GM19351 (cell line): ENCODE data around the gene SIM1.

Experiments used
- ATAC-seq: cut with Tn5 transposase; IDR thresholded peaks from one replicate; pipeline ENCODE4 v1.9.1; 2021; ENCODE audit warnings: mild to moderate bottlenecking, moderate library complexity; ENCODE audit not compliant: unreplicated experiment

SIM1 gene

GRCh38 chr6:100464903-100465700 lies at the start of gene SIM1:
SIM1 (minus strand) TSS chr6:100464921; CDS start chr6:100463468, 1,453 bp downstream.
- peak; percentile 45 for ATAC-seq

GRCh38 chr6:100512203-100512862 lies 47.6 kb upstream of the SIM1 start:
- ATAC-seq: no peak

GRCh38 chr6:100509101-100509500 lies 44.4 kb upstream of the SIM1 start:
- no peak for ATAC-seq

DNA sequence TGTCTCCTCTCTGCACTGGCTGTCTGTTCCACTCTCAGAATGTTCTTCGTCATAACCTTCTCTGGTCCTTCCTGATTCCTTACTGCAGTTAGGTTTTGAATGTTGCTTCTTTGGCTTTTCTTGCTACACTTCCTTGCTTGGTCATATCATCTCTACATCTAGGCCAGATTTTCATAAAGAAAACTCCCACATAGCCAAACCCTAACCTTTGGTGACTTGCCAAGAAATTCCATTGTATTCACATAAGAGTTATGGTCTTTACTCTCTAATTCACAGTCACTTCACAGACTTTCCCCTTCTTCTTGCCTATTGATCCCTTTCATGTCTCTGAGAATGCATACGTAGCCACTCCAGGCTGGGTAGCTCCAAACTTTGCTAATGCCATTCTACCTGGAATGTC lies 41.9 kb upstream of the SIM1 start:
- no peak for ATAC-seq

DNA sequence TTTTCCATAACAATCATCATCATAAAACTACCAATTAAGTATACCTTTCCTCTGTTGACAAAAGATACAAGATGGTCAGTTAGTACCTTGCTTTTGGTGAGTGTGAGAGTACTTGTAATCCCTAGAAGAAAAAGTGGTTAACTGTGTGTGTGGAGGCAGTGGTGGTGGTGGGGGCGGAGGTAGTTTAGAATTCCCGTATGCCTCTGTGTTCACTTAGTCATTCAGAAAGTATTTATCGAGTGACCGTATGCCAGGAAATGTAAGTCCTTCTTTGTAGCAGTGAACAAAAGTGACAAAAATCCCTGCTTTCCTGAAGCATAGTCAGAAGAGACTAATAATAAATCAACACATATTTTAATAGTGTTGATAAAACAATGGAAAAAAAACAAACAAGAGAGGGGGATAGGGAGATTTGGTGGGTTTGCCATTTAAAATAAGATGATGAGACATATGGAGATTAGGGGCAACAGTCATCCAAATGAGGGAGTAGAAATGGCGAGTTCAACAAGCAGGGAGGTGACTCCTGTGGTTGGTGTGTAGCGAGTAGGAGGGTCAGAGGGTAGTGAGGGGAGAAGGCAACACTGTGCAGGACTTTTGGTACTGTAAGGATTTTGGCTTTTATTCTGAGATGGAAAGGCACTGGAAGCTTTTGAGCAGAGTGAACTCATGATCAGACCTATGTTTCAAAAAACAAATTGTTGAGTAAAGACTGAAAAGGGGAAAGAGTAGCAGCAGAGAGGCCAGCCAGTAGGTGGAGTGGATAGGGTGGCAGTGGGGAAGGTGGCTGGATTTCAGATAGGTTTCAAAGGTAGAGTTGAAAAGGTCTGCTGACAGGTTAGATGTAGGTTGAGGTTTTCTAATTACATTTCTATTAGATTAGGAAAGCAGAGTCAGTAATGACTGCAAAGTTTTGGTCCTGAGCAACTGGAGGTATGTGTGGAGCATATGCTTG lies 40.3 kb upstream of the SIM1 start:
- ATAC-seq: peak; percentile 62

- ATAC-seq: no peak
These were observed 38.5 kb upstream of the SIM1 start for GRCh38 chr6:100503043-100503705.

GRCh38 chr6:100493206-100493888 lies 28.6 kb upstream of the SIM1 start:
- no peak for ATAC-seq

- ATAC-seq: no peak
These were observed 27.4 kb upstream of the SIM1 start for GRCh38 chr6:100491952-100492670.

- no peak for ATAC-seq
These were observed 25.3 kb upstream of the SIM1 start for GRCh38 chr6:100490065-100490464.

DNA sequence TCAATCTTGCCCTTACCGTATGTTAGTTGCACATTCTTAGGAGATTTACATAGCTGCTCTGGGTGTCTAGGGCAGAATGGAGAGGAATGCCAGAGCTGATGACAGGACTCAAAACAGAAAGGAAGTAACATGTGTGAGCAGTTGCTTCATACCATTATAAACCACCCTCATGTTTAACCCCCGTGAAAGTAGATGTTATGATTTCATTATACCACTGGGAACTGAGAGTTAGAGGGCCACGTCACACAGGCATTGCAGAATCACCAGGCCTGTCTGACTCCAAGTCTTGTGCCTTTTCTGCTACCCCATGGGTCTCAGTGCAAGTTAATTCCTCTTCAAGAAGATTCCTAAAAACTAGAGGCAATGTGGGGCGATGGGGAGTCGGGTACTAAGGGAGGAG lies 23.5 kb upstream of the SIM1 start:
- peak; percentile 41 for ATAC-seq

GRCh38 chr6:100487638-100488037 lies 22.9 kb upstream of the SIM1 start:
- ATAC-seq: no peak

DNA sequence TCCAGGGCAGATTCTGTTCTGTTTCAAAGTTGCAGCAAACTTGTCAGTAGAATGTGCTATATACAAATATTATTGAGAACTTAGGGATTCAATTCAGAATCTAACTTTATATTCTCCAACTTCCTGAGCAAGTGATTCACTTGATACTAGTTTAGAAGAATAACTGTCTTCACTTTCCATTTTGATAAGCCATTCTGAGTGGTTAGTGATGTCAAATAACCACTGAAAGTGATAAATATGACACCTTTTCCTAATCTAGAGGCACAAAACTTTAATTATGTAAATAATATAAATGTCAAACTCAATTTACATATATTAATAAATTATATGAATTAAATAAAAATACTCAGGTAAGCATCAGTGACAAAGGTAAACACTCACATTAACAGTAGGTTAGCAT lies 20.5 kb upstream of the SIM1 start:
- ATAC-seq: no peak

DNA sequence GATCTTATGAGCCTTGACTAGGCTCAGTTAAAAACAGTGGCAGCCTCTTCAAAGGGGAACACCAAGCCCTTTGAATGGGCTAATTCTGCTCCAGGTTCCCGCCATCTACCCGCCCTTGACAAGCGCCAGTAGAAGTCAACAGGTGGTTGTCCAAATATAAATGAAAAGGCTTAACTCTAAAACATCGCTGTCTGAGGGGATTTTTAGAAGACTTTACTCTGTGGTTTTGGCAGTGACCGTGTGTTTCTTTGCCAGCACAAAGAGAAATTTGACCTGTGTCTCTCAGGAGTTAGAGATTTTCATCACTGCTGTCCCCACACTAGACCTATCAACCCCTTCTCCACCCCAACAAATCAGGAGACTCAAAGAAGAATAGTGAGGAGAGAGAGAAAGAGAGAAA lies 19.8 kb upstream of the SIM1 start:
- peak; percentile 46 for ATAC-seq

GRCh38 chr6:100482698-100483097 lies 18.0 kb upstream of the SIM1 start:
- ATAC-seq: no peak

DNA sequence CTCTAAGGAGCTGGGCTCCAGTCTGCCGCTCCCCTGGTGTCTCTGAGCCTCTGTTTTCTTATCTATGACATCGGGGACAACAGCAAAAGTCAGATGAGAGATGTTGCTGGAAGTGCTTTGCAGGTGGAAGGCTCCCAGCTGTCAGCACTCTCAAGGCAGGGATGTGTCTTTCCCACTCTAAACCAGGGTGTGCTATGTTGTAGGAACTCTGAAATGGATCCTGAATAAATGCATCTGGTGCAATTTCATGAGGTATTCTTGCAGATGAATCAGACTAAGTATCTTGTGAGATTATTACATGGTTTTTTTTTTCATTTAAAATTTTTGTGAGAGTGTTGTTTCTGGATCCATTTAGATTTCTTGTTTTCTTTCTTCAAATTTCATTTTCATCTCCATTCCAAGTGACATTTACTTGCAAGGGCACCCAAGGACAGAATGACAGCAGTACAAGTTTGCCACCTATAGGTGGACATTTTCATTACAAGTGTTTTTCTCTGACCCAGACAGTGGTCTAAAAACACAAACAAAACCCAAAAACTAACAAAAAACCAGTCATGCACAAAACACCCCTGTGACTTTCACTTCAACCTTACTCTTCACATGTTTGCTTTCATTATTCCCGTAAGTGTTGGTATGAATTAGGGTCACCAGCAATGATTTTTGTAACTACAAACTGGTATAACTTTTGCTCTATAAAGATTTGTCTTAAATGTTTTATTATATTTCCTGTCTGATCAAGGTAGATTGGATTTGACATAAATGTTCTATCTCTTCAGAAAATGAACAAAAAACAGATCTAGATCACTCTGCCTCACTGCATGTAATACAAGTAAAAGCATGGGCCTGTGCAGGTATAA lies 14.7 kb upstream of the SIM1 start:
- peak; percentile 55 for ATAC-seq

DNA sequence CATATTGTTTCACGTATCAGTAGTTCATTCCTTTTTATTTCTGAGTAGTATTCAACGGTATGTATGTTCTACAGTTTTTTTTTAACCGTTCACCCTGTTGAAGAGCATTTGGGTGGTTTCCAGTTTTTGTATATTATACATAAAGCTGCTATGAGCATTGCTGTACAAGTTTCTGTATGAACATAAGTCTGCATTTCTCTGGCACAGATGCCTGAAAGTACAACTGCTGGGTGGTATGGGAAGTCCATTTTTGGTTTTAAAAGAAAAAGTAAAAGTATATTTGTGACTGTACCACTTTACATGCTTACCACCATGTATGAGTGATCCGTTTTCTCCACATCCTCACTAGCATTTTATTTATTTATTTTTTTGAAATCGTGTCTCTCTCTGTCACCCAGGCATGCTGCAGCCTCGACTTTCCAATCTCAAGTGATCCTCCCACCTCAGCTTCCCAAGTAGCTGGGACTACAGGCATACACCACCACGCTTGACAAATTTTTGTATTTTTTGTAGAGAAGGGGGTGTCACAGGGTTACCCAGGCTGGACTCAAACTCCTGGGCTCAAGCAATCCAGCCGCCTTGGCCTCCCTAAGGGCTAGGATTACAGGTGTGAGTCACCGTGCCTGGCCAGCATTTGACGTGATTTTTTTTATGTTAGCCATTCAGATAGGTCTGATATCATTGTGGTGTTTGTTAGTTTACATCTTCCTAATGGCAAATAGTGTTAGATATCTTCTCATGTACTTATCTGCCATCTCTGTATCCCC lies 11.0 kb upstream of the SIM1 start:
- ATAC-seq: peak; percentile 57

DNA sequence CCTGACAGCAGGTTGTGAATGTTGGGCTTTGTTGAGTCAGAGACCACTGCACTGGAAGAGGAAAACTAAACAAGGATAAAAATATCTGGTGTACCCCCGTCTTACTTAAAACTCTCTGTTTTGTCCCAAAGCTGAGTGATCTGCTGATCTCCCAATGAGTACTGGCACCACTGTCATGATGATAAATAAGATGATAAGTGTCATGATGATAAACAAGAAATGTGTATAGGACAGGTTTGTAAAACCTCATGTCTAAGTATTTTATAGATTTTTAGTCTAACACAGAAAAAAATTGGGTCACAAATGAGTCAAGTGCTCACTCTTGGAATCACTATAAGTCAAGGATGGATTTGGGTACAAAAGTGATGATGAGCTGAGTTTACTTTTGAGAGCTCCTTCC lies 8.5 kb upstream of the SIM1 start:
- ATAC-seq: no peak

- ATAC-seq: peak; percentile 93
These were observed 8.0 kb upstream of the SIM1 start for GRCh38 chr6:100472674-100473073.
